HepG2 (cell line): ENCODE data around the gene CGREF1. TPM values are rescaled to one million over a fixed set of nuclear protein-coding genes. Genes with fewer than 3 reads are reported as not detected.

Experiments
- DNMT3B ChIP-seq: conservative IDR thresholded peaks from 2 replicates; pipeline ENCODE4 v1.6.1; 2016; ENCODE audit warnings: missing biosample characterization, control low read depth
- JUN ChIP-seq: sonication (generic); formaldehyde crosslinking; IDR thresholded peaks from 2 replicates; pipeline ENCODE4 v1.4.0; 2020; ENCODE audit warnings: mild to moderate bottlenecking, missing genetic modification reagents
- KDM1A ChIP-seq: IDR thresholded peaks from 2 replicates; pipeline ENCODE4 v1.6.1; 2016; ENCODE audit warnings: missing compliant biosample characterization
- MTF1 ChIP-seq: sonication (generic); formaldehyde crosslinking; IDR thresholded peaks from 2 replicates; pipeline ENCODE4 v1.5.0; 2020; ENCODE audit warnings: missing genetic modification reagents
- NFKBIZ ChIP-seq: IDR thresholded peaks from 2 replicates; pipeline ENCODE4 v1.6.1; 2018; ENCODE audit warnings: missing genetic modification reagents, missing compliant biosample characterization
- NR0B2 ChIP-seq: sonication (generic); formaldehyde crosslinking; IDR thresholded peaks from 2 replicates; pipeline ENCODE4 v1.4.0; 2020; ENCODE audit warnings: mild to moderate bottlenecking, missing genetic modification reagents
- PHF8 ChIP-seq: sonication (generic); formaldehyde crosslinking; IDR thresholded peaks from 2 replicates; pipeline ENCODE4 v1.5.0; 2020; ENCODE audit warnings: missing genetic modification reagents
- PPARG ChIP-seq: conservative IDR thresholded peaks from 2 replicates; pipeline ENCODE4 v1.6.1; 2016; ENCODE audit warnings: missing biosample characterization, missing genetic modification reagents
- RARG ChIP-seq: sonication (generic); formaldehyde crosslinking; IDR thresholded peaks from 2 replicates; pipeline ENCODE4 v1.4.0; 2020; ENCODE audit warnings: low read depth, mild to moderate bottlenecking, missing genetic modification reagents
- RBM22 ChIP-seq: fragments of 200-400 bp; formaldehyde crosslinking; optimal IDR thresholded peaks from 2 replicates; pipeline ENCODE3; 2017; ENCODE audit warnings: mild to moderate bottlenecking, low read length, moderate library complexity
- SKIL ChIP-seq: sonication (generic); formaldehyde crosslinking; IDR thresholded peaks from 2 replicates; pipeline ENCODE4 v1.8.0; 2022; ENCODE audit warnings: missing genetic modification reagents, mild to moderate bottlenecking, moderate library complexity, borderline replicate concordance
- TBX3 ChIP-seq: fragments of 450-650 bp; IDR thresholded peaks from 2 replicates; pipeline ENCODE4 v1.6.1; 2017; ENCODE audit warnings: antibody characterized with exemption, mild to moderate bottlenecking, inconsistent platforms, borderline replicate concordance
- ZBTB21 ChIP-seq: sonication (generic); formaldehyde crosslinking; IDR thresholded peaks from 2 replicates; pipeline ENCODE4 v1.4.0; 2020; ENCODE audit warnings: missing genetic modification reagents
- ZBTB8A ChIP-seq: sonication (generic); formaldehyde crosslinking; IDR thresholded peaks from 2 replicates; pipeline ENCODE4 v1.4.0; 2020; ENCODE audit warnings: mild to moderate bottlenecking, low read depth, missing genetic modification reagents, borderline replicate concordance
- ZFP91 ChIP-seq: sonication (generic); formaldehyde crosslinking; IDR thresholded peaks from 2 replicates; pipeline ENCODE4 v1.9.0; 2022; ENCODE audit warnings: missing genetic modification reagents, mild to moderate bottlenecking, borderline replicate concordance
- ZNF34 ChIP-seq: sonication (generic); formaldehyde crosslinking; IDR thresholded peaks from 2 replicates; pipeline ENCODE4 v1.4.0; 2020; ENCODE audit warnings: mild to moderate bottlenecking, missing genetic modification reagents, borderline replicate concordance
- ZNF567 ChIP-seq: sonication (generic); formaldehyde crosslinking; IDR thresholded peaks from 2 replicates; pipeline ENCODE4 v1.8.1; 2023; ENCODE audit warnings: mild to moderate bottlenecking, missing genetic modification reagents, borderline replicate concordance
- ZNF589 ChIP-seq: sonication (generic); formaldehyde crosslinking; conservative IDR thresholded peaks from 2 replicates; pipeline ENCODE4 v1.8.0; 2022; ENCODE audit warnings: mild to moderate bottlenecking, moderate library complexity, missing genetic modification reagents
- ZNF710 ChIP-seq: sonication (generic); formaldehyde crosslinking; IDR thresholded peaks from 2 replicates; pipeline ENCODE4 v1.5.0; 2020; ENCODE audit warnings: mild to moderate bottlenecking, missing genetic modification reagents, borderline replicate concordance
- ZSCAN25 ChIP-seq: sonication (generic); formaldehyde crosslinking; IDR thresholded peaks from 2 replicates; pipeline ENCODE4 v1.8.0; 2022; ENCODE audit warnings: mild to moderate bottlenecking, missing genetic modification reagents
- polyA plus RNA-seq, 8 experiments: library from polyadenylated mRNA; depleted of rRNA in 3 of 8; stranded (reverse) in 7 of 8; unstranded in 1 of 8; fragments of >200 nt; fragmentation: Illumina TruSeq in 4 of 8; extraction: Trizol in 4 of 8; gene quantifications; 2 replicates each; pipeline versions ENCODE4 v1.2.1 to v1.2.3, GENCODE V29; 2011 to 2016; ENCODE audit warnings: low read depth in 4 of 8, missing spikeins in 1 of 8, mixed read lengths in 1 of 8; ENCODE audit not compliant: insufficient read depth in 1 of 8
- total RNA-seq, 5 experiments: library from RNA; depleted of rRNA; stranded (reverse); fragments of >200 nt; fragmentation: Illumina TruSeq; extraction: Trizol; gene quantifications; 2 replicates each; pipeline ENCODE4 v1.2.3, GENCODE V29; 2016; ENCODE audit warnings: low read depth in 1 of 5

CGREF1 gene
- total and polyA plus RNA-seq, 2 of the 13 experiments (the other 11 are each of a cell fraction or from before 2014, with no cell fraction given) = 13.9 to 23.4 TPM

GRCh38 chr2:27095745-27096651 lies 22.9 kb downstream of the CGREF1 start (continued):
- TF ChIP-seq ZNF710 (CRISPR knock-in tag) (peak; percentile 93), JUN (peak; percentile 74; the same call in 1 of the 2 replicates), RBM22 (no peak), NR0B2 (CRISPR knock-in tag) (peak; percentile 56; the same call in 1 of the 2 replicates), DNMT3B (CRISPR knock-in tag) (0 out of 2 replicates have a peak, but pooled peaks have one; percentile 24), TBX3 (no peak), SKIL (CRISPR knock-in tag) (0 out of 2 replicates have a peak, but pooled peaks have one; percentile 47), NFKBIZ (CRISPR knock-in tag) (peak; percentile 97), ZNF34 (CRISPR knock-in tag) (no peak; the same call in 1 of the 2 replicates), RARG (CRISPR knock-in tag) (no peak), PPARG (CRISPR knock-in tag) (peak; percentile 85), ZNF567 (CRISPR knock-in tag) (peak; percentile 68; the same call in 1 of the 2 replicates), ZSCAN25 (CRISPR knock-in tag) (peak; percentile 82), PHF8 (CRISPR knock-in tag) (peak; percentile 28; the same call in 1 of the 2 replicates), ZBTB8A (CRISPR knock-in tag) (no peak), ZBTB21 (CRISPR knock-in tag) (0 out of 2 replicates have a peak, but pooled peaks have one; percentile 33), MTF1 (peak; percentile 34; the same call in 1 of the 2 replicates), KDM1A (CRISPR knock-in tag) (peak; percentile 80; the same call in 1 of the 2 replicates), ZFP91 (peak; percentile 88), ZNF589 (CRISPR knock-in tag) (peak; percentile 81; the same call in 1 of the 2 replicates)
